ENCODE measurements around the gene XAGE2. TPM values are rescaled to one million over a fixed set of nuclear protein-coding genes. Genes with fewer than 3 reads are reported as not detected.
A peak's percentile ranks its signal among the peaks of the same experiment; 100 is the strongest.
"Not testable (repeated sequence)": the region's sequence is repeated elsewhere in the genome, so short reads cannot be mapped to it uniquely, and the experiment has no call there.

Gene XAGE2, protein sequence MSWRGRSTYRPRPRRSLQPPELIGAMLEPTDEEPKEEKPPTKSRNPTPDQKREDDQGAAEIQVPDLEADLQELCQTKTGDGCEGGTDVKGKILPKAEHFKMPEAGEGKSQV
- total RNA-seq: not detected

DNA sequence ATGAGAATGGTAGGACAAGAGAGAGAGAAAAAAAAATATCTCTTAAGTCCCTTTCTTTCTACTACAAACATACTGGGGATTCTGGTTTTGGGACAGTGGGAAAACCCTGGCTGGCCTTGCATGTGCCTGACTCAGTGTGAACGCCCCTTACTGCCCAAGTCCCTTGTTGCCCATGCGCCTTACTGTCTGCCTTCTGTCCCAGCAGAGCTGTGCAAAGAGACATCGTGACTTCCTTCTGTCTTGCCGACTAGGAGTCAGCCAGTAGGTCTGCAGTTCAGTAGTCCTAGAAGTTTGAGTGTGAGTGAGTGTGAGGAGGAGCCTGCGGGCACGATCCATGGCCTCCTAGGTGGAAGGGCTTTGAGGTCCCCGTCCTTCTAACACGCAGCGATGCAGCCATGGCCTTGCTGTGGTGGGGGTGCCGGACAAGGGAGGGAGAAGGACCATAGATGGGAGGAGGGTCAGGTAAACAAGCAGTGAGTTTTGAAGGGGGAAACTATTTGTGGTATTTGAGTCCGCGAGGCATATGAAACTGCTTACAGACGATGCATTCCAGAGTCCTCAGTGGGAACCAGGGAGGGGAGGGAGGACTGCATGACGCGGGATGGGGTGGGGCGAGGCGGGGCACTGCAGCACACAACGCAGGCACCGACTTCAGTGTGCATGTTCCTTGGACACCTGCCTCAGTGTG, at the start of gene XAGE2:
Gene XAGE2 (plus strand): TSS at position 654 of the 688 bp plus-strand sequence. CDS start 994 bp downstream, outside the sequence.
- Mint-ChIP-seq H3K36me3 (ENCODE audit: low read depth) (no peaks in the 10 kb centered on the region), H3K9me3 (ENCODE audit: low read depth) (no peaks in the 10 kb centered on the region), H3K27ac (no peak within 1 kb of the TSS), H3K4me1 (no peaks in the 10 kb centered on the region), H3K4me3 (no peak within 1 kb of the TSS), H3K27me3 (peaks cover 5% of the 10 kb centered on the region)
- ATAC-seq: no peak
- ChIA-PET POLR2A (no interaction called here), CTCF (no interaction called here)
- no peak for DNase-seq
- intact Hi-C loops (cut with DNase I, micrococcal nuclease): no loop called here

DNA sequence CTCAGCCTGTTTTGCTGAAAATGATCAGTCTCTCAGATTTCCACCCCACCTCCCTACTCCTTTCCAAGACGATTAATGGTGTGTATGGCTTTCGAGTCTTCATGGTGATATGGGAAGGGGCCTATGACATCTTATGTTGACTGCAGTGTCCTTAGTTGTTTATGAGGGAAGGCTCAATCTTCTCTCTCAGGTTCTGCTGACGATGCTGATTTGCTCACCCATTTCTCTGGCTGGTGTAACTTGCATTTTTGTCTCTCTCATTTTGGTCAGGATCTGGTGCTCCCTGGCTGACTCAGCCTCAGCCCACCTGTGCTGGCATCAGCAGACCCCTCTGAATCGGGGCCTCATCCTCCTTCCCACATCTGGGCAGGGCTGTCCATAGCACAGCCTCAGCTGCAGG, 31.4 kb upstream of the XAGE2 start:
- intact Hi-C loops (cut with DNase I, micrococcal nuclease): no loop called here
- Mint-ChIP-seq H3K27me3 (no peaks in the 10 kb centered on the region), H3K4me3 (no peak overlapping the region), H3K4me1 (no peaks in the 10 kb centered on the region), H3K9me3 (ENCODE audit: low read depth) (no peaks in the 10 kb centered on the region), H3K36me3 (ENCODE audit: low read depth) (no peaks in the 10 kb centered on the region), H3K27ac (no peak overlapping the region)
- no peak for ATAC-seq
- POLR2A ChIA-PET: no interaction called here
- CTCF ChIA-PET: no interaction called here
- no peak for DNase-seq

DNA sequence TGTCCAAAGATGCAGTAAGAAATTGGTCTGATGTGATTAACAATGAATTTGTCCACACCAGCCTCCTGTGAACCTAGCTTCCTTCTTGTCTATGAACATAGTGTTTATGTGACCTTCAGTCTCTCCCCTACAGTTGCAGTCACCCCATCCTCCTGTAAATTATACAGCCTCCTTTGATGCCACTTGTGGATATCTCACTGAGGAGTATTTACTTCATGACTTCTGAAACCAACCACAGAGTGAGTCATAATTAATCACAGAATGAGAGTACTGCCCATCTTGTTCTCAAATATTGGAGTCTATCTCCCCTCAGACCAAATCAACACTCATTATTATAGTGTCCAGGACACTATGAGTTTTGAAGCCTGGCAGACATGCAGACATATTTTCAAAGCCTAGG, 27.3 kb upstream of the XAGE2 start:
- Mint-ChIP-seq H3K4me1 (peaks cover under 1% of the 10 kb centered on the region), H3K4me3 (no peak overlapping the region), H3K27me3 (no peaks in the 10 kb centered on the region), H3K36me3 (ENCODE audit: low read depth) (no peaks in the 10 kb centered on the region), H3K9me3 (ENCODE audit: low read depth) (no peaks in the 10 kb centered on the region), H3K27ac (no peak overlapping the region)
- ChIA-PET POLR2A (no interaction called here), CTCF (no interaction called here)
- no peak for DNase-seq
- intact Hi-C loops (cut with DNase I, micrococcal nuclease): no loop called here
- no peak for ATAC-seq

DNA sequence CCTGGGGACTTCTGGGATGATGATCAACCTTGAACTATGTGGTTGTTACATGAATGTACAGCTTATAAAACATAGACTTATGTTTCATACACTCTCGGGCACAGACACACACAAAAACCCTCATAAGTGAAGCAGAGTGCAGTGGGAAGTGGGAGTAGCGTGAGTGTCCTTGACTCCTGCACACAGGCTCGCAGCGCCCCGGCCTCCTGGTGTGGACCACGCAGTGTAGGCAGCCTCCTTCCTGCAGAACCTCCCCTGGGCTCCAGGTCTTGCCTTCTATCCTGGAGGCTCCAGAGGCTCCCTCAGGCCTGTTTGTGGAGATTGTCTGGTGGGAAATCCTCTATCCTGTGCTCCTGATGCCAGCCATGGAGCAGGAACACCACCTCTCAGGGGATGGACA, 25.7 kb upstream of the XAGE2 start:
- H3K4me1 Mint-ChIP-seq; intact Hi-C loops (cut with DNase I, micrococcal nuclease); H3K9me3 Mint-ChIP-seq (ENCODE audit: low read depth); DNase-seq; H3K27ac Mint-ChIP-seq; POLR2A ChIA-PET; ATAC-seq; H3K4me3 Mint-ChIP-seq; H3K36me3 Mint-ChIP-seq (ENCODE audit: low read depth); H3K27me3 Mint-ChIP-seq: not testable (repeated sequence)
- CTCF ChIA-PET: interaction anchor here (0.6 kb wide), 1 partner anchor 84 kb away, joined by 3 read pairs; no protein-coding TSS in a partner anchor

DNA sequence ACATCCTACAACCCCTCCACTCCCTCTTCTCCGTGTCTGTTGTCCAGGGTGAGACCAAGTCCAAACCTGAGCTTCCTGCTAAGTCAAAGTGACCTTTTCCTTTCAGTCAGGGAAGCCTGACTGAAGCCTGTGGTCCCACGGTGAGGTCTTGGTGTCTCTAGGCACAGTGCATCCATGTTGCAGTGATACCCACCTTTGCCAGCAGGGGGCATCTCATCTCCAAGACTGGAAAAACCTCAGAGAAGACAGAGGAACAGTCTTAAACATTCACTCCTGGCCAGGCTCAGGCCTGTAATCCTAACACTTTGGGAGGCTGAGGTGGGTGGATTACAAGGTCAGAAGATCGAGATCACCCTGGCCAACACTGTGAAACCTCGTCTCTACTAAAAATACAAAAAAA, 23.4 kb upstream of the XAGE2 start:
- H3K27me3 Mint-ChIP-seq; H3K27ac Mint-ChIP-seq; H3K36me3 Mint-ChIP-seq (ENCODE audit: low read depth); H3K4me3 Mint-ChIP-seq; POLR2A ChIA-PET; H3K4me1 Mint-ChIP-seq; H3K9me3 Mint-ChIP-seq (ENCODE audit: low read depth); intact Hi-C loops (cut with DNase I, micrococcal nuclease): not testable (repeated sequence)
- DNase-seq: peak; percentile 71
- CTCF ChIA-PET: interaction anchor here (0.6 kb wide), 1 partner anchor 1795 kb away, joined by 4 read pairs; no protein-coding TSS in a partner anchor
- ATAC-seq: peak; percentile 45

DNA sequence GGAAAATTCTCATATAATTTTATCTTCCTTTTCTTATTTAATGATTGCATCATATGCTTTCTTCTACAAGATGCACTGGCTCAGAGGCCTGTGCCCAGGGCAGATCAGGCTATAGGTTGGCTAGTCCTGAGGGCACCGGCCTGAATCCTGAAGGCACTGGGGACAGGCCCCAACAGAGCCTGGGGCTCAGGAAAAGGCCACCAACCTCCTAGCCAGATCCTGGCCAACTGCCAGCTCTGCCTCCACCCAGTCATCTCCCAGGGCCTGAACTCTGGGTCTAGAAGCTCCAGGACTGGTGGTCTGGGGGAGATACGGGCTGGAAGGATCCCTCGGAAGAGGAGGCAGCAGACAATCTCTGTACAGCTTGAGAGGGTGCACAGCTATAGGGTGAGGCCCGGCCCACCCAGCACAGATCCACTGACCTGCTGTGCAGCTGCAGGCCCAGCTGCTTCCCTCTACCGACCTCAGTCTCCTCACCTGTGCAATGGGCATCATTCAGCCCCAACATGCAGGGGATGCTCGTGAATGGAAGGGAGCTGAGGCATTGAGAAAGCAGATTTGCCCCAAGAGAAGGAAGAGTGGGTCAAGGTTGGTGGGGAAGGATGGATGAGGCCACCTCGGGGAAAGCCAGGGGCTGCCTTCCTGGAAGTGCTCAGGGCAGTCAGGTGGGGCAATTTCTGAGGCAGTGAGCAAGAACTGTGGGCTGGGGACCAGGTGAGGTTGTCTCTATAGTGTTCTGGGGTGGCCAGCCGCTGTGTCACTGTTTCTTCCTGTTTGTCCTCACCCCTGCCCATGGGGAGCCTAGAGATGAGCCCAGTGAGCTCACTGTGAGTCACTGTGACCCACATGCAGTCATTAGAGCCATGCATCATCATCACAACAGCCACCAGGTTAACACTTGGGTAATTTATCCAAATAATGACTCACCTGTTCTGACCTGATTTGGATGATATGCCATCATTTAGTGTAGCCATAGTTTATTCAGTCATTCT, 22.4 kb upstream of the XAGE2 start:
- intact Hi-C loops (cut with DNase I, micrococcal nuclease): no loop called here
- ChIA-PET CTCF (no interaction called here), POLR2A (no interaction called here)
- no peaks in the 10 kb centered on the region for H3K9me3 Mint-ChIP-seq (ENCODE audit: low read depth)
- DNase-seq (peak; percentile 60), ATAC-seq (peak; percentile 94)
- H3K36me3 Mint-ChIP-seq (ENCODE audit: low read depth): no peaks in the 10 kb centered on the region
- no peak overlapping the region for H3K4me3 Mint-ChIP-seq
- no peak overlapping the region for H3K27ac Mint-ChIP-seq
- peaks cover 3% of the 10 kb centered on the region for H3K4me1 Mint-ChIP-seq
- no peaks in the 10 kb centered on the region for H3K27me3 Mint-ChIP-seq

DNA sequence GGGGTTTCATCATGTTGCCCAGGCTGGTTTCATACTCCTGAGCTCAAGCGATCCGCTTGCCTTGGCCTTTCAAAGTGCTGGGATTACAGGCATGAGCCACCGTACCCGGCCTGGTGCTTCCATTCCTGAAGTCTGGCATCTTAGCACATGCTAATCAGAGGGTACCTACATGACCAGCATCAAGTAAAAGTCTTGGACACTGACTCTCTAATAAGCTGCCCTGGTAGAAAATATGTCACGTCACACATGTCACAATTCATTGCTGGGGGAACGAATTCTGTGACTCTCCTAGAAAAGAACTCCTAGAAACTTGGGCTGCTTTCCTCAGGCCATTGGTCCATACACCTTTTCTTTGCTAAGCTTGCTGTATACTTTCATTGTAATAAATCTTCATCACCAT, 19.1 kb upstream of the XAGE2 start:
- intact Hi-C loops (cut with DNase I, micrococcal nuclease): no loop called here
- Mint-ChIP-seq H3K27me3 (no peaks in the 10 kb centered on the region), H3K36me3 (ENCODE audit: low read depth) (no peaks in the 10 kb centered on the region), H3K27ac (no peak overlapping the region), H3K9me3 (ENCODE audit: low read depth) (no peaks in the 10 kb centered on the region), H3K4me3 (no peak overlapping the region), H3K4me1 (peaks cover 3% of the 10 kb centered on the region)
- DNase-seq (no peak), ATAC-seq (no peak)
- CTCF ChIA-PET: interaction anchor here (0.6 kb wide), 1 partner anchor 81 kb away, joined by 3 read pairs; no protein-coding TSS in a partner anchor
- POLR2A ChIA-PET: no interaction called here

DNA sequence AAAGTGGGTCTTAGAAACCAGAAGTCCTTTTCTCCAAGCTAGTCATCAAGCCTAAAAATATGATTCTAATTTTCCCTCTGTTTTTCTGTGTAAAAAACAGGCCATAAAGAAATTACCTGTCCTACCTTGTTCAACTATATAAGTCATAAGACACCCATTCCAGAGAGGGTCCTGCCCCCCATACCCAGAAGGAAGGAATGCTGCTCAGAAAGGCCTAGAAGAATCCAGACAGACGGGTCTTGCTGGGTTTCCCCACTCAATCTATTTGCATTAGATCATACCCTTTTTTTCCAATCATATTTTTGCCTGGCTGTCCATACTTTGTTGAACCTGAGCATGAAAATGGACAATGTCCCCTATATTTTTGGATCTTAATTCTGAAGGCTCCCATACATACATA, 16.3 kb upstream of the XAGE2 start:
- ChIA-PET POLR2A (no interaction called here), CTCF (no interaction called here)

DNA sequence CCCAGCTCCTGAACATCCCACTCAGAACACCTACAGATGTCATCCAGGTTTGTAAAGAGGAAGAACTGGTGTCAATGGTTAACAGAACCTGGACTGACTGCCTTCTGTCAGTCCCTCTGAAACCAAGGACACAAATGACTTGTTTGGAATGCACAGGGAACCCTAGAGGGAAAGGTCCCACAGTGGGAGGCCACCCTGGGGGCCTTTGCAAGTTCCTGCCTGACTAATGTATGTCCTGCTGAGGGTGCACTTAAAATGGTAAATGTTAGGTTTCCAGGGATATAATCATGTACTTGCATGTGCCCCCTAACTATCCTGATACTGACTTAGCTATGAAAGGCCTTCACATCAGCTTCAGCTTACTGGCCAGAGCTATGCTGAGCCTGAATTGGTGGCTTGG, 15.0 kb upstream of the XAGE2 start:
- H3K9me3 Mint-ChIP-seq (ENCODE audit: low read depth): no peaks in the 10 kb centered on the region
- H3K27ac Mint-ChIP-seq: no peak overlapping the region
- no peak overlapping the region for H3K4me3 Mint-ChIP-seq
- H3K27me3 Mint-ChIP-seq: no peaks in the 10 kb centered on the region
- ATAC-seq: no peak
- DNase-seq: no peak
- no peaks in the 10 kb centered on the region for H3K36me3 Mint-ChIP-seq (ENCODE audit: low read depth)
- intact Hi-C loops (cut with DNase I, micrococcal nuclease): no loop called here
- ChIA-PET CTCF (no interaction called here), POLR2A (no interaction called here)
- no peaks in the 10 kb centered on the region for H3K4me1 Mint-ChIP-seq

More for the DNA sequence above, 16.3 kb upstream of the XAGE2 start:
- Mint-ChIP-seq H3K27me3 (no peaks in the 10 kb centered on the region), H3K9me3 (ENCODE audit: low read depth) (no peaks in the 10 kb centered on the region), H3K36me3 (ENCODE audit: low read depth) (no peaks in the 10 kb centered on the region), H3K4me1 (no peaks in the 10 kb centered on the region), H3K27ac (no peak overlapping the region), H3K4me3 (no peak overlapping the region)
- ATAC-seq (no peak), DNase-seq (no peak)
- intact Hi-C loops (cut with DNase I, micrococcal nuclease): no loop called here

DNA sequence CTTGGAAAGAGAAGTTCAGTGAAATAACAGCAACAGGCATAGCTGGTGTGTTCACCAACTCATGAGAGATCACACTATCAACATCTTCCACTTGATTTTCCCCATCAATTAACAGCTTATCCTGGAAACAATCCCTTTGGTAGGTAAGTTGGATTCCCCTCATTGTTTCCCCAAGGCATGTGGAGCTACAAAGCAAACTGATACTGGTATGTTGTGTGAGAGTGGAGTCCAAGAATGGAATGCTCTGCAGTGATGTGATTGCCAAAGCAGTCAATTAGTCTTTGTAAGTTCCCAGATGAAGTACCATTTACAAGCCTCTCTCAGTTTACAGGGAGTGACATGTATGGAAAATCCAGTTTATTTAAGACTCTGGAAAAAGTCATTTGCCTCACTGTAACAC, 13.7 kb upstream of the XAGE2 start:
- Mint-ChIP-seq H3K27ac (no peak overlapping the region), H3K9me3 (ENCODE audit: low read depth) (no peaks in the 10 kb centered on the region), H3K36me3 (ENCODE audit: low read depth) (no peaks in the 10 kb centered on the region), H3K27me3 (no peaks in the 10 kb centered on the region), H3K4me1 (no peaks in the 10 kb centered on the region), H3K4me3 (no peak overlapping the region)
- intact Hi-C loops (cut with DNase I, micrococcal nuclease): no loop called here
- no peak for DNase-seq
- ChIA-PET CTCF (no interaction called here), POLR2A (no interaction called here)
- ATAC-seq: no peak

DNA sequence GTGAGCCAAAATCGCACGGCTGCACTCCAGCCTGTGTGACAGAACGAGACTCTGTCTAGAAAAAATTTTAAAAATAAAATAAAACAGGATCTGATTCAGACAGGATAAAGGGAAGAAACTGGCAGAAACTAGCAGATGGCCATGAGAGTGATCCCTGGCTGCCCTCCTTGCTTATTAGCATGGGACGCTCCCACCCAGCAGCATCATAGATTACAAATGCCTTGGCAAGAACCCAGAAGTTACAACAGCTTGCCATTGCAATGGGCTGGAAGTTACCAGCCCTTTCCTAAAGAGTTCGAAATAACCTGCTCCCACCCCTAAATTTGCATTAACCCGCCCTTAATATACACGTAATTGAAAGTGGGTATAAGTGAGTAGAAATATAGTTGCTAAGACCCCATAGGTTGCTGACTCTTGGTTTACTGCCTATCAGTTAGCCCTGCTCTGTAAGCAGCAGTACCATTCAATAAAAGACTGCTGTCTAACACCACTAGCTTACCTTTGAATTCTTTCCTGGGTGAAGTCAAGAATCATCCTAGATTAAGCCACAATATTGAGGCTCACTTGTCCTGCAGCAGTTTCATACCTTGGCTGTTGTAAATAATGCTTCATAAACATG, 9.1 kb upstream of the XAGE2 start:
- no peaks in the 10 kb centered on the region for H3K36me3 Mint-ChIP-seq (ENCODE audit: low read depth)
- no peak overlapping the region for H3K4me3 Mint-ChIP-seq
- CTCF ChIA-PET: no interaction called here
- intact Hi-C loops (cut with DNase I, micrococcal nuclease): no loop called here
- no peak for ATAC-seq
- POLR2A ChIA-PET: no interaction called here
- H3K27me3 Mint-ChIP-seq: peaks cover 5% of the 10 kb centered on the region
- no peak for DNase-seq
- no peaks in the 10 kb centered on the region for H3K4me1 Mint-ChIP-seq
- H3K9me3 Mint-ChIP-seq (ENCODE audit: low read depth): no peaks in the 10 kb centered on the region
- H3K27ac Mint-ChIP-seq: no peak overlapping the region

All from activated CD4-positive, alpha-beta T cell treated with anti-CD3 and anti-CD28 coated beads for 36 hours (primary cell).